Fibroblast of lung (primary cell): ENCODE measurements around the gene CFAP90. TPM values are rescaled to one million over a fixed set of nuclear protein-coding genes. Genes with fewer than 3 reads are reported as not detected.

ENCODE experiments used
- DNase-seq, 2 donors: peaks; one replicate each; pipeline versions ENCODE4 v3.0.0 to v3.0.0-alpha.2; 2010; ENCODE audit warnings: low read depth in 2 of 2
- H2AFZ ChIP-seq: 2 replicates; pipeline ENCODE4 v1.5.1; 2012; ENCODE audit warnings: low read length, control low read depth, inconsistent platforms
- H3K27ac ChIP-seq: 2 replicates; pipeline ENCODE4 v1.5.1; 2011; ENCODE audit warnings: low read length, control low read depth; ENCODE audit not compliant: insufficient read depth
- H3K27me3 ChIP-seq: 2 replicates; pipeline ENCODE4 v1.5.1; 2011; ENCODE audit warnings: mild to moderate bottlenecking, low read length; ENCODE audit not compliant: control insufficient read depth, insufficient read depth
- H3K36me3 ChIP-seq: 2 replicates; pipeline ENCODE4 v1.5.1; 2011; ENCODE audit warnings: low read length; ENCODE audit not compliant: control insufficient read depth, insufficient read depth
- H3K4me1 ChIP-seq: 2 replicates; pipeline ENCODE4 v1.5.1; 2011; ENCODE audit warnings: low read length; ENCODE audit not compliant: control insufficient read depth, insufficient read depth; ENCODE audit errors: extremely low read depth
- H3K4me2 ChIP-seq: 2 replicates; pipeline ENCODE4 v1.5.1; 2011; ENCODE audit warnings: low read length, control low read depth; ENCODE audit not compliant: insufficient read depth; ENCODE audit errors: extremely low read depth
- H3K4me3 ChIP-seq, 4 experiments: fragments of 200-600 bp in 1 of 4; sonication (generic) in 1 of 4; replicated peaks in 1 of 4; 2 replicates each; pipeline ENCODE4 v1.5.1; 2011 to 2016; ENCODE audit warnings: low read length in 4 of 4, low read depth in 3 of 4, mild to moderate bottlenecking in 3 of 4, control low read depth in 2 of 4, inconsistent platforms in 1 of 4, mixed read lengths in 1 of 4; ENCODE audit not compliant: insufficient read depth in 1 of 4; ENCODE audit errors: control extremely low read depth in 1 of 4
- H3K79me2 ChIP-seq: 2 replicates; pipeline ENCODE4 v1.5.1; 2012; ENCODE audit warnings: mild to moderate bottlenecking, low read length, inconsistent platforms; ENCODE audit not compliant: control insufficient read depth, insufficient read depth
- H3K9ac ChIP-seq: 2 replicates; pipeline ENCODE4 v1.5.1; 2011; ENCODE audit warnings: mild to moderate bottlenecking, low read length, control low read depth; ENCODE audit not compliant: insufficient read depth
- H3K9me3 ChIP-seq: 2 replicates; pipeline ENCODE4 v1.5.1; 2012; ENCODE audit warnings: low read depth, low read length; ENCODE audit not compliant: control insufficient read depth, insufficient read depth
- H4K20me1 ChIP-seq: 2 replicates; pipeline ENCODE4 v1.5.1; 2011; ENCODE audit warnings: low read length; ENCODE audit not compliant: control insufficient read depth, insufficient read depth; ENCODE audit errors: extremely low read depth
- EZH2 ChIP-seq: IDR thresholded peaks from 2 replicates; pipeline ENCODE4 v1.5.1; 2012; ENCODE audit warnings: low read length, control low read depth, mild to moderate bottlenecking; ENCODE audit errors: missing control alignments
- polyA plus RNA-seq, 2 donors: library from polyadenylated mRNA; depleted of rRNA in 1 of 2; stranded (reverse) in 1 of 2; unstranded in 1 of 2; fragments of >200 nt; gene quantifications; 2 replicates each; pipeline ENCODE4 v1.2.1, GENCODE V29; 2011 to 2012; ENCODE audit warnings: missing spikeins in 1 of 2
- total RNA-seq: library from RNA; depleted of rRNA; stranded (reverse); fragments of >200 nt; gene quantifications from 2 replicates; pipeline ENCODE4 v1.2.1, GENCODE V29; 2014
- TF ChIP-seq, protein P1 (sequence below), 2 donors: IDR thresholded peaks in 1 of 2; conservative IDR thresholded peaks in 1 of 2; 1 replicate in 1 of 2; 2 replicates in 1 of 2; pipeline ENCODE4 v1.5.1; 2011 to 2012; ENCODE audit warnings: low read length in 2 of 2, control low read depth in 1 of 2, inconsistent platforms in 1 of 2, low read depth in 1 of 2, mild to moderate bottlenecking in 1 of 2

The CFAP90 gene
- total and polyA plus RNA-seq, 2 donors (not counting 1 experiment from before 2014, with no cell fraction given): not detected

DNA sequence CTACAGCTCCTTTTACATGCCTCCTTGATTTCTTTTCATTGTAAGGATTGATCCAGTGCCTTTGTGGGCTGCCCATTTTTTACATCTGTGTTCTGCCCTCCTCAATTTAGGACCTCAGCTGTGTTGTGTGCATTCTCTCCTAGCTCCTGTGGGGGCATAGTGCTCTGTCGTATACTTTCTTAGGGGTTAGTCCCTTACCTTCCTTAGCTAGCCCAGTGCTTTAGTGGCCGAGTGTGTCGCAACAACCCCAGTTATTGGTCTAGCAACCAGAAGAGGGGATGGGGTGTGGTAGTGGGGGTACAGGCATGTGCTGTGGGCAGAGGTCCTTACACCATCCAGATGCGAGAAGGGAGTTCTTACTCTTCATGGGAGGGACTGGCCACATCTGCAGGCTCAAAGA is 30.2 kb upstream of the CFAP90 start:
- no peaks in the 10 kb centered on the region for H4K20me1 ChIP-seq
- no peak overlapping the region for H2AFZ ChIP-seq
- H3K9me3 ChIP-seq: no peaks in the 10 kb centered on the region
- H3K4me2 ChIP-seq: no peak overlapping the region
- H3K4me1 ChIP-seq: peaks cover 7% of the 10 kb centered on the region
- no peak overlapping the region for H3K27ac ChIP-seq
- TF ChIP-seq EZH2: no peak
- TF ChIP-seq, protein P1, sequence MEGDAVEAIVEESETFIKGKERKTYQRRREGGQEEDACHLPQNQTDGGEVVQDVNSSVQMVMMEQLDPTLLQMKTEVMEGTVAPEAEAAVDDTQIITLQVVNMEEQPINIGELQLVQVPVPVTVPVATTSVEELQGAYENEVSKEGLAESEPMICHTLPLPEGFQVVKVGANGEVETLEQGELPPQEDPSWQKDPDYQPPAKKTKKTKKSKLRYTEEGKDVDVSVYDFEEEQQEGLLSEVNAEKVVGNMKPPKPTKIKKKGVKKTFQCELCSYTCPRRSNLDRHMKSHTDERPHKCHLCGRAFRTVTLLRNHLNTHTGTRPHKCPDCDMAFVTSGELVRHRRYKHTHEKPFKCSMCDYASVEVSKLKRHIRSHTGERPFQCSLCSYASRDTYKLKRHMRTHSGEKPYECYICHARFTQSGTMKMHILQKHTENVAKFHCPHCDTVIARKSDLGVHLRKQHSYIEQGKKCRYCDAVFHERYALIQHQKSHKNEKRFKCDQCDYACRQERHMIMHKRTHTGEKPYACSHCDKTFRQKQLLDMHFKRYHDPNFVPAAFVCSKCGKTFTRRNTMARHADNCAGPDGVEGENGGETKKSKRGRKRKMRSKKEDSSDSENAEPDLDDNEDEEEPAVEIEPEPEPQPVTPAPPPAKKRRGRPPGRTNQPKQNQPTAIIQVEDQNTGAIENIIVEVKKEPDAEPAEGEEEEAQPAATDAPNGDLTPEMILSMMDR (conservative IDR thresholded peaks at IDR 0.05 in 1 of 2, IDR thresholded peaks at IDR 0.05 in 1 of 2; ENCODE audit: low read depth in 1 of 2, low read length in 2 of 2): no peak
- peaks cover 6% of the 10 kb centered on the region for H3K36me3 ChIP-seq
- no peaks in the 10 kb centered on the region for H3K27me3 ChIP-seq
- no peak for DNase-seq
- no peak overlapping the region for H3K9ac ChIP-seq
- peaks cover 3% of the 10 kb centered on the region for H3K79me2 ChIP-seq
- H3K4me3 ChIP-seq: no peak overlapping the region

DNA sequence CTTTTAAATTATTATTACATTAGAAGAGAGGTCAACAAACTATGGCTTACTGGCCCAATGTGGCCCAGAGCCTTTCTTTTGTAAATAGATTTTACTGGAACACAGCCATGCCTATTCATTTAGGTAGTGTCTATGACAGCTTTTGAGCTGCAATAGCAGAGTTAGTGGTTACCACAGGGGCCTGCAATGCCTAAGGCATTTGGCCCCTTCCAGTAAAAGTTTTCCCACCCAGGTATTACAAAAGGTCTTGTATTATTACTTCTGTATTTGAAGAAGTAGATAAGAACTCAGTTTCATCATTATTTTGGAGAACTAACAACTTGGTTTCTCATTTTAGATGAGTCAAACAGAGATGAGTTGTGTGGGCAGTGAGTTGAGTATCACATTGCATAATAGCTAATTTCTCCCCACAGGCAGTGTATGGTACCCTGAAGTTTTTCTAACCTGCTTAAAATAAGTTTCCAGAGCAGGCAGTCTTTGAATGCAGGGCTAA is 27.5 kb upstream of the CFAP90 start:
- no peak for TF ChIP-seq EZH2
- TF ChIP-seq, protein P1 (conservative IDR thresholded peaks at IDR 0.05 in 1 of 2, IDR thresholded peaks at IDR 0.05 in 1 of 2; ENCODE audit: low read depth in 1 of 2, low read length in 2 of 2): no peak
- H3K4me1 ChIP-seq: peaks cover 7% of the 10 kb centered on the region
- H3K27me3 ChIP-seq: no peaks in the 10 kb centered on the region
- H3K9me3 ChIP-seq: no peaks in the 10 kb centered on the region
- H3K27ac ChIP-seq: no peak overlapping the region
- H3K79me2 ChIP-seq: peaks cover 5% of the 10 kb centered on the region
- no peak overlapping the region for H3K4me2 ChIP-seq
- H4K20me1 ChIP-seq: no peaks in the 10 kb centered on the region
- peaks cover 10% of the 10 kb centered on the region for H3K36me3 ChIP-seq
- H3K9ac ChIP-seq: no peak overlapping the region
- DNase-seq: peak; percentile 41 to 79
- no peak overlapping the region for H2AFZ ChIP-seq
- no peak overlapping the region for H3K4me3 ChIP-seq

GRCh38 chr5:7877851-7878250 is 26.9 kb upstream of the CFAP90 start:
- H3K4me2 ChIP-seq: no peak overlapping the region
- H3K79me2 ChIP-seq: peaks cover 10% of the 10 kb centered on the region
- H3K27ac ChIP-seq: no peak overlapping the region
- H3K4me3 ChIP-seq: no peak overlapping the region
- TF ChIP-seq EZH2: no peak
- TF ChIP-seq, protein P1 (conservative IDR thresholded peaks at IDR 0.05 in 1 of 2, IDR thresholded peaks at IDR 0.05 in 1 of 2; ENCODE audit: low read depth in 1 of 2, low read length in 2 of 2): no peak
- H4K20me1 ChIP-seq: no peaks in the 10 kb centered on the region
- H2AFZ ChIP-seq: no peak overlapping the region
- DNase-seq: peak; percentile 8 to 65
- H3K9ac ChIP-seq: no peak overlapping the region
- H3K4me1 ChIP-seq: peaks cover 7% of the 10 kb centered on the region
- H3K36me3 ChIP-seq: peaks cover 10% of the 10 kb centered on the region
- no peaks in the 10 kb centered on the region for H3K27me3 ChIP-seq
- no peaks in the 10 kb centered on the region for H3K9me3 ChIP-seq
